GM12891 (cell line): ENCODE results near the gene RERE.

Experiments used
- PAX5 ChIP-seq: IDR thresholded peaks from 2 replicates; pipeline ENCODE4 v1.6.1; 2011; ENCODE audit warnings: low read length, moderate library complexity, mild to moderate bottlenecking; ENCODE audit not compliant: insufficient read depth, severe bottlenecking
- POLR2A ChIP-seq: IDR thresholded peaks from 2 replicates; pipeline ENCODE4 v1.6.1; 2011; ENCODE audit warnings: low read depth, low read length, control low read depth
- POLR2AphosphoS5 ChIP-seq: IDR thresholded peaks from 2 replicates; pipeline ENCODE4 v1.6.1; 2011; ENCODE audit warnings: low read depth, low read length, control low read depth
- POU2F2 ChIP-seq: IDR thresholded peaks from 2 replicates; pipeline ENCODE4 v1.6.1; 2011; ENCODE audit warnings: low read depth, mild to moderate bottlenecking, control low read depth, low read length, moderate library complexity
- SPI1 ChIP-seq: IDR thresholded peaks from 2 replicates; pipeline ENCODE4 v1.6.1; 2011; ENCODE audit warnings: low read depth, low read length, control low read depth
- TAF1 ChIP-seq: IDR thresholded peaks from 2 replicates; pipeline ENCODE4 v1.6.1; 2011; ENCODE audit warnings: low read depth, low read length, control low read depth

- TF ChIP-seq TAF1 = no peak
- no peak for TF ChIP-seq POLR2AphosphoS5
- TF ChIP-seq POLR2A = no peak
- no peak for TF ChIP-seq POU2F2
- no peak for TF ChIP-seq SPI1
- no peak for TF ChIP-seq PAX5
Observed at GRCh38 chr1:8790987-8791386, 26.5 kb downstream of the RERE start.
